Stomach (tissue), 9 donors: ENCODE measurements around the gene TRNT1. TPM values are rescaled to one million over a fixed set of nuclear protein-coding genes. Genes with fewer than 3 reads are reported as not detected.

Experiments
- DNase-seq, 2 donors: peaks; one replicate each; pipeline versions ENCODE4 v3.0.0 to v3.0.0-alpha.2; 2013 to 2019
- H3K27ac ChIP-seq, 5 donors: fragments of 200-600 bp in 4 of 5; sonication (generic) in 4 of 5; one replicate each; pipeline ENCODE4 v1.5.1; 2013 to 2019; ENCODE audit warnings: mild to moderate bottlenecking in 1 of 5, moderate library complexity in 1 of 5
- H3K27me3 ChIP-seq, 3 donors: fragments of 200-600 bp; sonication (generic); one replicate each; pipeline ENCODE4 v1.5.1; 2017 to 2019; ENCODE audit warnings: mixed run types in 1 of 3
- H3K36me3 ChIP-seq, 4 donors: fragments of 200-600 bp; sonication (generic); 1 replicate in 3 of 4; 2 replicates in 1 of 4; pipeline ENCODE4 v1.5.1; 2016 to 2019
- H3K4me1 ChIP-seq, 4 donors: fragments of 200-600 bp; sonication (generic); one replicate each; pipeline ENCODE4 v1.5.1; 2016 to 2019
- H3K4me3 ChIP-seq, 4 donors: fragments of 200-600 bp; sonication (generic) in 3 of 4; one replicate each; pipeline ENCODE4 v1.5.1; 2016 to 2019; ENCODE audit warnings: mild to moderate bottlenecking in 1 of 4
- H3K9me3 ChIP-seq, 4 donors: fragments of 200-600 bp; sonication (generic); one replicate each; pipeline ENCODE4 v1.5.1; 2016 to 2019
- CTCF ChIP-seq, 7 experiments: fragments of 450-650 bp in 4 of 7; fragments of 200-600 bp in 3 of 7; sonication (generic) in 3 of 7; IDR thresholded peaks; one replicate each; pipeline ENCODE4 v1.5.1; 2016 to 2019; ENCODE audit warnings: antibody characterized with exemption in 7 of 7, control low read depth in 2 of 7, mild to moderate bottlenecking in 1 of 7
- EP300 ChIP-seq: sonication (generic); formaldehyde crosslinking; IDR thresholded peaks from one replicate; pipeline ENCODE4 v1.6.1; 2017; ENCODE audit warnings: antibody characterized with exemption
- POLR2A ChIP-seq, 4 donors: fragments of 450-650 bp; IDR thresholded peaks; one replicate each; pipeline ENCODE4 v1.6.1; 2016; ENCODE audit warnings: antibody characterized with exemption in 4 of 4, control low read depth in 2 of 4, mild to moderate bottlenecking in 1 of 4, moderate library complexity in 1 of 4
- POLR2AphosphoS5 ChIP-seq, 3 donors: sonication (generic); formaldehyde crosslinking; IDR thresholded peaks; one replicate each; pipeline ENCODE4 v1.6.1; 2016; ENCODE audit warnings: antibody characterized with exemption in 3 of 3
- WGBS, 5 donors: extraction: QIAGEN DNeasy Blood & Tissue Kit in 3 of 5; methylation state at CpG; one replicate each; pipeline versions ENCODE4 v1.1.5 to v1.1.7; 2013 to 2018; 5-methylcytosine and 5-hydroxymethylcytosine counted together
- intact Hi-C: fragments of 100-400 bp; cut with DNase I; formaldehyde crosslinking; loops from one replicate; pipeline ENCODE4 v1.15.1; 2023; ENCODE audit warnings: low total_unique reads
- polyA plus RNA-seq, 3 donors: library from polyadenylated mRNA; stranded (reverse); fragments of 200-250 nt; gene quantifications; one replicate each; pipeline ENCODE4 v1.2.3, GENCODE V29; 2013
- total RNA-seq, 5 donors: library from RNA; depleted of rRNA; stranded (reverse); fragments of >200 nt; gene quantifications; one replicate each; pipeline versions ENCODE4 v1.1.0 to v1.2.3, GENCODE V29; 2014 to 2016
- donor health status: healthy with polysubstance abuse.
- donor health status: Bipolar disorder and iron deficiency.
- donor health status: healthy.

TRNT1 gene
- total and polyA plus RNA-seq, 8 donors = 5.4 to 33.0 (median 14.7) TPM

- Histone ChIP-seq H3K4me1 (no peaks in the 10 kb centered on the region), H3K36me3 (peaks cover 42 to 97% (median 92%) of the 10 kb centered on the region in 4 donors), H3K4me3 (no peak overlapping the region), H3K9me3 (no peaks in the 10 kb centered on the region), H3K27ac (no peak overlapping the region), H3K27me3 (no peaks in the 10 kb centered on the region)
- intact Hi-C loops = no loop called here
- 86 to 96% (median 93%) methylated on average over 3 of the region's 3 CpGs for WGBS, 5 donors
- TF ChIP-seq EP300 = no peak
- no peak for TF ChIP-seq POLR2AphosphoS5 (IDR thresholded peaks at IDR 0.05)
- TF ChIP-seq CTCF (IDR thresholded peaks at IDR 0.05) = no peak
- TF ChIP-seq POLR2A (IDR thresholded peaks at IDR 0.05) = no peak
- no peak for DNase-seq
Measured at GRCh38 chr3:3165650-3166049, 38.9 kb downstream of the TRNT1 start.

- intact Hi-C loops = no loop called here
- peaks cover 9 to 44% (median 29%) of the 10 kb centered on the region in 4 donors for H3K4me1 ChIP-seq
- no peak overlapping the region for H3K4me3 ChIP-seq
- no peaks in the 10 kb centered on the region for H3K9me3 ChIP-seq
- peaks cover 48 to 100% (median 92%) of the 10 kb centered on the region in 4 donors for H3K36me3 ChIP-seq
- WGBS, 5 donors = 35 to 68% (median 52%) methylated on average over 5 of the region's 5 CpGs
- peak in 1 of 2 donors; percentile 42 for DNase-seq
- H3K27me3 ChIP-seq = no peaks in the 10 kb centered on the region
- TF ChIP-seq CTCF (IDR thresholded peaks at IDR 0.05) = peak in 1 of 7 experiments; percentile 25
- no peak for TF ChIP-seq POLR2AphosphoS5 (IDR thresholded peaks at IDR 0.05)
- no peak overlapping the region for H3K27ac ChIP-seq
Measured at GRCh38 chr3:3170998-3171397, 44.3 kb downstream of the TRNT1 start.

- 11 to 41% (median 17%) methylated on average over 1 of the region's 1 CpG for WGBS, 5 donors
- H3K27ac ChIP-seq = peak overlapping the region in 4 of 5 donors; percentile 68 to 78 (median 73)
- peaks cover 32 to 89% (median 80%) of the 10 kb centered on the region in 4 donors for H3K36me3 ChIP-seq
- no peaks in the 10 kb centered on the region for H3K27me3 ChIP-seq
- peaks cover 10 to 60% (median 45%) of the 10 kb centered on the region in 4 donors for H3K4me1 ChIP-seq
- peak in 1 of 2 donors; percentile 17 for DNase-seq
- H3K4me3 ChIP-seq = peak overlapping the region in 2 of 4 donors; percentile 1 to 13
- no peaks in the 10 kb centered on the region for H3K9me3 ChIP-seq
- intact Hi-C loops = no loop called here
- TF ChIP-seq POLR2AphosphoS5 (IDR thresholded peaks at IDR 0.05) = no peak
- no peak for TF ChIP-seq EP300
- no peak for TF ChIP-seq CTCF (IDR thresholded peaks at IDR 0.05)
- no peak for TF ChIP-seq POLR2A (IDR thresholded peaks at IDR 0.05)
Measured at GRCh38 chr3:3172627-3173026, 45.9 kb downstream of the TRNT1 start.

GRCh38 chr3:3177861-3178497, 51.2 kb downstream of the TRNT1 start:
- H3K36me3 ChIP-seq = peaks cover 11 to 36% (median 30%) of the 10 kb centered on the region in 4 donors
- TF ChIP-seq CTCF (IDR thresholded peaks at IDR 0.05) (no peak), EP300 (no peak), POLR2AphosphoS5 (IDR thresholded peaks at IDR 0.05) (no peak), POLR2A (IDR thresholded peaks at IDR 0.05) (no peak)
- H3K9me3 ChIP-seq = no peaks in the 10 kb centered on the region
- peak overlapping the region in 1 of 5 donors; percentile 16 for H3K27ac ChIP-seq
- H3K4me3 ChIP-seq = peak overlapping the region; percentile 85 to 100 (median 93)
- H3K4me1 ChIP-seq = peaks cover 14 to 61% (median 47%) of the 10 kb centered on the region in 4 donors
- WGBS, 5 donors = 40 to 51% (median 45%) methylated on average over 10 of the region's 10 CpGs
- intact Hi-C loops = no loop called here
- H3K27me3 ChIP-seq = no peaks in the 10 kb centered on the region
- DNase-seq = no peak
